A673 (cell line): ENCODE results near the gene TMEM147. TPM values are rescaled to one million over a fixed set of nuclear protein-coding genes. Genes with fewer than 3 reads are reported as not detected.

Source experiments
- BruUV-seq: library from RNA; stranded (reverse); fragments of 400-500 nt; replicated peaks from 2 replicates; lab custom pipeline; 2021; lab: Mats Ljungman, UMichigan
- CTCF ChIA-PET: fragments of 300-600 bp; sonication (Branson Sonifier 250); formaldehyde crosslinking; loops from one replicate; lab custom pipeline; 2022; ENCODE audit warnings: antibody characterized with exemption; lab: Charles Lee
- POLR2A ChIA-PET: fragments of 300-600 bp; sonication (Branson Sonifier 250); formaldehyde crosslinking; loops from one replicate; lab custom pipeline; 2022; ENCODE audit warnings: antibody characterized with exemption; ENCODE audit not compliant: low non-redundant PET; lab: Charles Lee
- DNase-seq: peaks from one replicate; pipeline ENCODE4 v3.0.0-alpha.2; 2015; ENCODE audit warnings: low spot score
- H3K27ac ChIP-seq: fragments of 200-600 bp; sonication (generic); 2 replicates; pipeline ENCODE4 v1.5.1; 2016; ENCODE audit warnings: mixed run types, low read depth, mild to moderate bottlenecking, mixed read lengths, antibody characterized with exemption, low read length; ENCODE audit not compliant: poor library complexity, severe bottlenecking
- H3K27me3 ChIP-seq: fragments of 200-600 bp; sonication (generic); replicated peaks from 2 replicates; pipeline ENCODE4 v1.6.1; 2017; ENCODE audit warnings: mixed run types, low read depth, mild to moderate bottlenecking, mixed read lengths, antibody characterized with exemption, low read length; ENCODE audit not compliant: insufficient read depth, poor library complexity
- H3K36me3 ChIP-seq: fragments of 200-600 bp; sonication (generic); 2 replicates; pipeline ENCODE4 v1.6.1; 2016; ENCODE audit warnings: mixed run types, mild to moderate bottlenecking, mixed read lengths, antibody characterized with exemption, low read length; ENCODE audit not compliant: insufficient read depth, poor library complexity, severe bottlenecking
- H3K4me1 ChIP-seq: fragments of 200-600 bp; sonication (generic); 2 replicates; pipeline ENCODE4 v1.6.1; 2017; ENCODE audit warnings: mixed run types, mild to moderate bottlenecking, mixed read lengths, antibody characterized with exemption, low read length; ENCODE audit not compliant: insufficient read depth, poor library complexity, severe bottlenecking
- H3K4me3 ChIP-seq: fragments of 200-600 bp; sonication (generic); 2 replicates; pipeline ENCODE4 v1.5.1; 2016; ENCODE audit warnings: low read depth, mixed run types, mild to moderate bottlenecking, mixed read lengths, low read length; ENCODE audit not compliant: poor library complexity, severe bottlenecking
- H3K9me3 ChIP-seq: fragments of 200-600 bp; sonication (generic); 2 replicates; pipeline ENCODE4 v1.6.1; 2016; ENCODE audit warnings: mixed run types, low read depth, mild to moderate bottlenecking, mixed read lengths, antibody characterized with exemption, low read length; ENCODE audit not compliant: poor library complexity, severe bottlenecking
- CTCF ChIP-seq: fragments of 300-800, 200-600 bp; sonication (generic); conservative IDR thresholded peaks from 2 replicates; pipeline ENCODE4 v1.5.1; 2017; ENCODE audit warnings: low read depth, mild to moderate bottlenecking, antibody characterized with exemption, low read length, moderate library complexity, mixed read lengths
- EZH2 ChIP-seq: fragments of 200-600 bp; sonication (generic); IDR thresholded peaks from 2 replicates; pipeline ENCODE4 v1.6.1; 2017; ENCODE audit warnings: borderline replicate concordance, low read depth, mild to moderate bottlenecking, mixed read lengths, antibody characterized with exemption, low read length; ENCODE audit not compliant: poor library complexity, severe bottlenecking
- intact Hi-C: fragments of 100-400 bp; cut with micrococcal nuclease; formaldehyde crosslinking; loops from one replicate; pipeline ENCODE4 v1.10.0; 2022; ENCODE audit not compliant: unreplicated experiment
- total RNA-seq: library from RNA; stranded (reverse); gene quantifications from 2 replicates; pipeline ENCODE4 v1.2.3, GENCODE V29; 2021

The TMEM147 gene
- total RNA-seq, 1 experiment from 2014 or later, result 115 TPM

GRCh38 chr19:35562776-35563175 is 17.4 kb downstream of the TMEM147 start:
- intact Hi-C loops, result no loop called here
- CTCF ChIA-PET, result no interaction called here
- H3K36me3 ChIP-seq, result no peaks in the 10 kb centered on the region
- peaks cover 22% of the 10 kb centered on the region for H3K27me3 ChIP-seq
- no peak for TF ChIP-seq EZH2
- TF ChIP-seq CTCF, result no peak
- BruUV-seq, result no TSS peak
- DNase-seq, result no peak
- no peaks in the 10 kb centered on the region for H3K9me3 ChIP-seq
- H3K4me3 ChIP-seq, result no peak overlapping the region
- no peaks in the 10 kb centered on the region for H3K4me1 ChIP-seq
- H3K27ac ChIP-seq, result no peak overlapping the region
- POLR2A ChIA-PET, result no interaction called here

DNA sequence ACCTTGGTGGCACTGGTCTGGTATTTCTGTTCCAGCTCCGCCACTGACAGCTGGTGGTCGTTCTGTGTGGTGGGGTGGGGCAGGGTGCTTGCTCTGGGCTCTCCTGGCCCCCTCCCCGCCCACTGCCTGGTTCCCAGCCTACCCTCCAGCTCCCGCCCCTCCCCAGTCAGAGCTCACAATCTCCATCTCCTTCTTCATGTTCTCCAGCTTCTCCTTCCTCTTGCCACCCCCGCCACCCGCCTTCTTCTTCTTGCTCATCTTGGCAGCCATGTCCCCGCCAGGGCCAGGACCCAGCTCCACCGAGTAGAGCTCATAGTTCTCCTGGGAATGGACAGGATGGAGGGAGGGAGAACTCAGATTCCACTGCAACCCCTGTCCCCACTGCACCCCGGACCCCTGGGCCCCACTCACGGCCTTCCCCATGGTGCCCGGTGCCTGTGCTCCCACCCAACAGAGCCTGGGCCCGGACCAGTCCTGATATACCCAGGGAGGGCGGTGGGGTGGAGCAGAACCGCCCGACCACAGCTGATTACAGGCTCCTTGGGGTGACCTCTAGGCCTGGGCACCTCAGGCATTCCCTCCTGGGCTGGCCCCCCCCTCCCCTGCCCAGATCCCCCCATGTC is 17.9 kb downstream of the TMEM147 start, which contains the start of gene ATP4A:
Gene ATP4A, minus strand, starts transcription at position 452 of the 623 bp plus-strand sequence. Its CDS starts 29 bp downstream, at position 423.
- Histone ChIP-seq H3K4me1 (no peaks in the 10 kb centered on the region), H3K36me3 (no peaks in the 10 kb centered on the region), H3K4me3 (no peak within 1 kb of the TSS), H3K27ac (no peak within 1 kb of the TSS), H3K9me3 (no peaks in the 10 kb centered on the region), H3K27me3 (peaks cover 25% of the 10 kb centered on the region)
- CTCF ChIA-PET, result no interaction called here
- TF ChIP-seq CTCF (no peak), EZH2 (no peak)
- DNase-seq, result no peak
- POLR2A ChIA-PET, result no interaction called here
- no TSS peak for BruUV-seq
- intact Hi-C loops, result no loop called here

- BruUV-seq, result no TSS peak
- ChIA-PET POLR2A (no interaction called here), CTCF (no interaction called here)
- intact Hi-C loops, result no loop called here
- H3K36me3 ChIP-seq, result no peaks in the 10 kb centered on the region
- no peaks in the 10 kb centered on the region for H3K9me3 ChIP-seq
- no peaks in the 10 kb centered on the region for H3K4me1 ChIP-seq
- peaks cover 14% of the 10 kb centered on the region for H3K27me3 ChIP-seq
- no peak for DNase-seq
- TF ChIP-seq EZH2, result no peak
- TF ChIP-seq CTCF, result no peak
- H3K27ac ChIP-seq, result no peak overlapping the region
- H3K4me3 ChIP-seq, result no peak overlapping the region
These were observed 19.8 kb downstream of the TMEM147 start for GRCh38 chr19:35565016-35565856.
